AG09309 (cell line): ENCODE results near the gene MEOX2.

Source experiments
- DNase-seq: peaks from one replicate; pipeline ENCODE4 v3.0.0-alpha.2; 2010; ENCODE audit warnings: low read depth
- H3K4me3 ChIP-seq: 2 replicates; pipeline ENCODE4 v1.5.1; 2011; ENCODE audit warnings: mild to moderate bottlenecking, low read depth, low read length, moderate library complexity; ENCODE audit not compliant: control insufficient read depth
- TF ChIP-seq, protein P1 (sequence below): IDR thresholded peaks from 2 replicates; pipeline ENCODE4 v1.5.1; 2011; ENCODE audit warnings: mild to moderate bottlenecking, low read depth, low read length, inconsistent platforms; ENCODE audit not compliant: insufficient read depth, control insufficient read depth; ENCODE audit errors: missing control alignments

The MEOX2 gene

DNA sequence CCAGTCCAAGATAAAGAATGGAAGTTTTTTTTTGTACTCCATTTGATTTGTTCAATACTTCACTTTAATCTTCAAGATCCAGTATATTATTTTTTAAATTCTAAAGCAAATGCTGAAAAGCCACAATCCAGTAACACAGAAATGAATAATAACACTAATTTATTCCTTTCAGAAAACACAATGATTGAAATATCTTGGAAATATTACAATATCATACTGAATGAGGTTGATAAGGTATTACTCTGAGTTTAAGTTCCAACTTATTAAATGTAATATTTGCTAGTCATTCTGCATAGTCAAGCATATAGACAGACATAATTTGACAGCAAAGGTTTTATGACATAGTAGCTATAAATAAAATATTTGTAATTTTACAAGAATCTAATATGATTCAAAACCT is 4.4 kb downstream of the MEOX2 start:
- DNase-seq = no peak
- no peak overlapping the region for H3K4me3 ChIP-seq
- TF ChIP-seq, protein P1, sequence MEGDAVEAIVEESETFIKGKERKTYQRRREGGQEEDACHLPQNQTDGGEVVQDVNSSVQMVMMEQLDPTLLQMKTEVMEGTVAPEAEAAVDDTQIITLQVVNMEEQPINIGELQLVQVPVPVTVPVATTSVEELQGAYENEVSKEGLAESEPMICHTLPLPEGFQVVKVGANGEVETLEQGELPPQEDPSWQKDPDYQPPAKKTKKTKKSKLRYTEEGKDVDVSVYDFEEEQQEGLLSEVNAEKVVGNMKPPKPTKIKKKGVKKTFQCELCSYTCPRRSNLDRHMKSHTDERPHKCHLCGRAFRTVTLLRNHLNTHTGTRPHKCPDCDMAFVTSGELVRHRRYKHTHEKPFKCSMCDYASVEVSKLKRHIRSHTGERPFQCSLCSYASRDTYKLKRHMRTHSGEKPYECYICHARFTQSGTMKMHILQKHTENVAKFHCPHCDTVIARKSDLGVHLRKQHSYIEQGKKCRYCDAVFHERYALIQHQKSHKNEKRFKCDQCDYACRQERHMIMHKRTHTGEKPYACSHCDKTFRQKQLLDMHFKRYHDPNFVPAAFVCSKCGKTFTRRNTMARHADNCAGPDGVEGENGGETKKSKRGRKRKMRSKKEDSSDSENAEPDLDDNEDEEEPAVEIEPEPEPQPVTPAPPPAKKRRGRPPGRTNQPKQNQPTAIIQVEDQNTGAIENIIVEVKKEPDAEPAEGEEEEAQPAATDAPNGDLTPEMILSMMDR = no peak

- TF ChIP-seq, protein P1 = no peak
- no peak overlapping the region for H3K4me3 ChIP-seq
- no peak for DNase-seq
These were observed 4.9 kb downstream of the MEOX2 start for GRCh38 chr7:15681631-15682030.

GRCh38 chr7:15681186-15681585 is 5.3 kb downstream of the MEOX2 start:
- no peak overlapping the region for H3K4me3 ChIP-seq
- no peak for DNase-seq
- TF ChIP-seq, protein P1 = no peak

DNA sequence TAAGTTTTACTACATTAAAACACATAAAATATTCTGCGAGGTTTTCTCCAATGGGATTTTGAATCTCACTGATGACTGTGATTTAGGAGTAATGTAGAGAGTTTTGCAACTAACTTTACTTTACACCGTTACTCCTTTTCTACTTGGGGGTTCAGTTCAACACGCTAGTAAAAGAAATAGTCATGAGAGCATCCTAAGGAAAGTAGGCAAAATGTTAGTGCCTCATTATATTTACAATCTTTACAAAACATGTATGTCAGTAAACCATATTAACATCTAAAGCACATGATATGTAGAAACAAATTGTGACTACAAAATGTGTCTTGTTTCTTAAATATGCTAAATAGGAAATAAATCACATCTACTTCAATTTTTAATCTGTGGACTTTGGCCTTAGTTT is 6.0 kb downstream of the MEOX2 start:
- DNase-seq = no peak
- no peak overlapping the region for H3K4me3 ChIP-seq
- TF ChIP-seq, protein P1 = no peak

DNA sequence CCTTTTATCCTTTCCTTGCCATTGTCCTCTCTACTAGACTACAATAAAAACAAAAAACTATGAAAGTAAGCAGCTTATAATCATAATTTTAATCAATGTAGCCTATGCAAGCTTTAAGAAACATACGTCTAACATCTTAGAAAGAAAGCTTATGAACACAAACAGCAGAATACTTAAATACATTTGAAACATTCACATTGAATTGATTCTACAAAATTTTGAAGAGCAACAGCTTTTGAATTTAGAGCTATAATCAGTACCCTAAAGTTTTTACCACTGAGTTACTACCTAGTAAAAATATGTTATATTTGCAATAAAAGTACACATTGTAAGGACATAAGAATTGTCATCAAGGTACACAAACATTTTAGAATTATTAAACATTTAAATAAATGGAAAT is 7.2 kb downstream of the MEOX2 start:
- no peak for DNase-seq
- TF ChIP-seq, protein P1 = no peak
- no peak overlapping the region for H3K4me3 ChIP-seq

DNA sequence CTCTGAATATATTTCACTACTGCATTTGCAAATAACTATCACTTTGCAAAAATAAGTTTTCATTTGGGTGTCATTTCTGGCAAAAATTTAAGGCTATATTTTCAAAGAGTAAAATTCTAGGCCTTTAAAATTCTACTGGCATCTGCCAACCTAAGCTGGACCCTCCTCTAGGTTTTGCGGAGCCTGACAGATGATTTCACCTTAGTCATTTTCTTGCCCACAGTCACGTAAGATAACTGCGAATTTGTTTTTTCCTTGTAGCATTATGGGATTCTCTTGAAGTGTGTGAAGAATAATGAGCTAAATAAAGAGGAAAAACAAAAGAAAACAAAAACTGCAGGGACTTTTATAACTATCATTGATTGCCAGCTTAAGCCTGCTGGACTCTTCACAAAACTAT is 7.8 kb downstream of the MEOX2 start:
- DNase-seq = no peak
- TF ChIP-seq, protein P1 = no peak
- H3K4me3 ChIP-seq = no peak overlapping the region

GRCh38 chr7:15675379-15675778 is 11.1 kb downstream of the MEOX2 start:
- H3K4me3 ChIP-seq = no peak overlapping the region
- TF ChIP-seq, protein P1 = no peak
- no peak for DNase-seq
